GM21360 (cell line): ENCODE results near the gene CHD6.

Experiments used
- ATAC-seq: cut with Tn5 transposase; IDR thresholded peaks from one replicate; pipeline ENCODE4 v1.9.1; 2021; ENCODE audit warnings: mild to moderate bottlenecking, moderate library complexity; ENCODE audit not compliant: unreplicated experiment

CHD6 gene

GRCh38 chr20:41437836-41438235 is 180.3 kb downstream of the CHD6 start:
- ATAC-seq, result no peak

GRCh38 chr20:41436679-41437078 is 181.5 kb downstream of the CHD6 start:
- no peak for ATAC-seq

- ATAC-seq, result no peak
These were observed 185.0 kb downstream of the CHD6 start for GRCh38 chr20:41433203-41433602.

- ATAC-seq, result no peak
These were observed 185.4 kb downstream of the CHD6 start for GRCh38 chr20:41432746-41433145.

GRCh38 chr20:41428285-41428684 is 189.9 kb downstream of the CHD6 start:
- no peak for ATAC-seq

- ATAC-seq, result no peak
These were observed 190.3 kb downstream of the CHD6 start for GRCh38 chr20:41427833-41428232.

GRCh38 chr20:41426976-41427375 is 191.2 kb downstream of the CHD6 start:
- ATAC-seq, result no peak

GRCh38 chr20:41426086-41426830 is 191.9 kb downstream of the CHD6 start:
- ATAC-seq, result no peak

GRCh38 chr20:41425180-41425884 is 192.8 kb downstream of the CHD6 start:
- ATAC-seq, result no peak

- ATAC-seq, result no peak
These were observed 193.6 kb downstream of the CHD6 start for GRCh38 chr20:41424546-41424945.

- no peak for ATAC-seq
These were observed 194.2 kb downstream of the CHD6 start for GRCh38 chr20:41424011-41424410.

- no peak for ATAC-seq
These were observed 195.2 kb downstream of the CHD6 start for GRCh38 chr20:41422953-41423352.

- ATAC-seq, result no peak
These were observed 199.4 kb downstream of the CHD6 start for GRCh38 chr20:41418739-41419293.

- no peak for ATAC-seq
These were observed 200.1 kb downstream of the CHD6 start for GRCh38 chr20:41418031-41418430.

GRCh38 chr20:41415191-41415590 is 203.0 kb downstream of the CHD6 start:
- ATAC-seq, result no peak

GRCh38 chr20:41413169-41413568 is 205.0 kb downstream of the CHD6 start:
- ATAC-seq, result no peak

GRCh38 chr20:41412324-41413120 is 205.7 kb downstream of the CHD6 start:
- no peak for ATAC-seq

- no peak for ATAC-seq
These were observed 206.8 kb downstream of the CHD6 start for GRCh38 chr20:41411391-41411847.

- ATAC-seq, result no peak
These were observed 209.2 kb downstream of the CHD6 start for GRCh38 chr20:41408986-41409385.

- ATAC-seq, result no peak
These were observed 209.9 kb downstream of the CHD6 start for GRCh38 chr20:41408156-41408794.

- no peak for ATAC-seq
These were observed 210.6 kb downstream of the CHD6 start for GRCh38 chr20:41407607-41408006.
